HG03354 (cell line): ENCODE data around the gene HCAR2.
"Not testable (repeated sequence)": the region's sequence is repeated elsewhere in the genome, so short reads cannot be mapped to it uniquely, and the experiment has no call there.

Experiments used
- ATAC-seq: cut with Tn5 transposase; IDR thresholded peaks from one replicate; pipeline ENCODE4 v1.9.1; 2021; ENCODE audit warnings: mild to moderate bottlenecking; ENCODE audit not compliant: unreplicated experiment, poor library complexity, severe bottlenecking

The HCAR2 gene

GRCh38 chr12:122669397-122670070 is 33.6 kb downstream of the HCAR2 start:
- ATAC-seq, result no peak

DNA sequence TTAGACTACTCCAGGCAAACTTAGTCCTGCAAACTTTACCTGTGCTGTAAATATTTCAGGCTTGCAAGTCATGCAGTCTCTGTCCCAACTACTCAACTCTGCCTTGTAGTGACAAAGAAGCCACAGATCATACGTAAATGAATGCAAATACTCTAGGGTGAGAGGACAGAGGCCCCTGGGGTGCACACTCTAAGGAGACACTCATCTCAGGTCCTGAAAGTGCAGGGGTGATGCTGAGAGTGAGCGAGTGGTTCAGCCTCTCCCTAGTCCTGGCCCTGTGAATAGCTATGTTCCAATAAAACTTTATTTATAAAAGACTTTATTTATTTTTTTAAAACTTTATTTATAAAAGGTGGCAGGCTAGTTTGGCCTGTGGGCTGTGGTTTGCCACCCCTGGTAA is 34.9 kb downstream of the HCAR2 start:
- ATAC-seq, result no peak

DNA sequence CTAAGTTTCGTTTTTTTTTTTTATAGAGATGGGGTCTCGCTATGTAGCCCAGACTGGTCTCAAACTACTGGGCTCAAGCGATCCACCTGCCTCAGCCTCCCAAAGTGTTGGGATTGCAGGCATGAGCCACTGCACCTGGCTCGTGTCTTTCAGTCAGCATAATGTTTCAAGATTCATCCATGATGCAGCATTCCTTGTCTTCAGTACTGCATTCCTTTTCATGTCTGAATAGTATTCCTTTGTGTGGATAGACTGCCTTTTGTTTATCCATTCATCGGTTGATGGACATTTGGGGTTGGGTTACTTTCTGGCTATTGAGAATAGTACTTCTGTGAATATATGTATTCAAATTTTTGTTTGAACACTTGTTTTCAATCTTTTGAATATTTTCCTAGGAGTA is 37.4 kb downstream of the HCAR2 start:
- no peak for ATAC-seq

DNA sequence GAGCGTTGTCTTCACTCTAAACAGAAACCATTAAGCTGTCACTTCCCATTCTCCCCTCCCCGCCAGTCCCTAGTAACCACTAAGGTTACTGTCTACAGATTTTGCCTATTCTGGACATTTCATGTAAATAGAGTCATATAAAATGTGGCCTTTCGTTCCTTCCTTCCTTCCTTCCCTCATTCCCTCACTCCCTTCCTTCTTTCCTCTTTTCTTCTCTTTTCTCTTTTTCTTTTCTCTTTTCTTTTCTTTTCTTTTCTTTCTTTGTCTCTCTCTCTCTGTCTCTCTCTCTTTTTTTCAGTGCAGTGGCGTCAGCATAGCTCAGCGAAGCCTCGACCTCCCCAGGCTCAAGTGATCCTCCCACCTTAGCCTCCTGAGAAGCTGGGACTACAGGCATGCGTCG is 37.8 kb downstream of the HCAR2 start:
- ATAC-seq, result no peak

DNA sequence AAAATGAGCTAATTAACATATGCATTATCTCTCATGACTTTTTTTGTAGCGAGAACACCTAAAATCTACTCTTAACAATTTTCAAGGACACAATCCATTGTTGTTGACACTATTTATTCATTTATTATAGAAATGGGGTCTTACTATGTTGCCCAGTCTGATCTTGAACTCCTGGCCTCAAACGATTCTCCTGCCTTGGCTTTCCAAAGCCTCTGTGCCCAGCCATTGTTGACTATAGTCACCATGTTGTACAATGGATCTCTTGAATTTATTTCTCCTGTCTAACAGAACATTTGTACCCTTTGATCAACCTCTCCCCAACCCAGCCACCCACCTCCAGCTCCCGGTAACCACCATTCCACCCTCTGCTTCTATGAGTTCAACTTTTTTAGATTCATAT is 41.2 kb downstream of the HCAR2 start:
- no peak for ATAC-seq

DNA sequence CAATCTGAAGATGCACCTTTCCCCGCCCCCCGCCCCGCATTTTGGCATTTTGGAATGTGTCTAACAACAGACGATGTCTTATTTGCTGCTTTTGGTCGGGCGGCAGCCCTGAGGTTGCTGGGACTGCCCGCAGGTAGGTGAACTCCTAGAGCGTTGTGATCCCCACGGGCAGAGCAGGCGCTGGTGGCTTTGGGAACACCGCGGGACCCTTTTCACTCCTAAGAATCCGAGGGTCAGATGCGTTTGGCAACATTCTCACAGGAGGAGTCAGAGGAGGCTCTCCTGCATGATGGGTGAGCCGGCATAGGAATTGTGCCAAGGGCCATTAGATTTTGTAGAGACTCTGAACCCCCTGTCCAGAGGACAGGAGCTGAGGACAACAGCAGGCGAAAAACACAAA is 41.9 kb downstream of the HCAR2 start:
- no peak for ATAC-seq

DNA sequence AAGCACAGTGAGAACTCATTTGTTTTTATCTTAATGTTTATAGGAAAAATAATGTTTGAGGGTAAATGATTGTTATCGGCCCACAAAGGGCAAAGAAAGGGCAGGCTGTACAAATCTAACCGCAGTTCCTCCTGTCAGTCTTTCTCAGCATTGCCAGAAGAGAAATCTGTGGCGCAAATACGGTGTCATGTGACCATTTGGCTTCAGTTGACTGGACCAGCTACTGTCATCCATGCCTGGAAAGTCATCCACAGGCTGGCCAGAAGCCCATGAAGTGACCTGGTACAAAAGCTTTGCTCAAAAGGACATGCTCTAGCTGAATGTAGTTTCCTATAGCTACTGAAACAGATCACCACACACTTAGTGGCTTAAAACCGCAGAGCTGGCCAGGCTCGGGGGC is 43.6 kb downstream of the HCAR2 start:
- ATAC-seq, result no peak

- ATAC-seq, result no peak
These were observed 46.9 kb downstream of the HCAR2 start for GRCh38 chr12:122656298-122656697.

DNA sequence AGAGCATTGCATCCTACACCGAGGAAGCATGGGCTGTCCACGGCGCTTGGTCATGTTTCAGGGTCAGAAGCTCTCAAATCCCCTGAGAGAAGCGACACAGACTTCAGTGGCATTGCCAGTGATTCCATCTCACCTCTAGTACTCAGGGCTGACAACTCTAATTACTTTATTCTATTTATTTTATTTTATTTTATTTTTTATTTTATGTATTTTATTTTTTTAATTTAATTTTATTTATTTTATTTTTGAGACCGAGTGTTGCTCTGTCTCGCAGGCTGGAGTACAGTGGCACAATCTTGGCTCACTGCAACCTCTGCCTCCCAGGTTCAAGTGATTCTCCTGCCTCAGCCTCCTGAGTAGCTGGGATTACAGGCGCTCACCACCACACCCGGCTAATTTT is 49.9 kb downstream of the HCAR2 start:
- ATAC-seq, result not testable (repeated sequence)

GRCh38 chr12:122651520-122652224 is 51.5 kb downstream of the HCAR2 start:
- no peak for ATAC-seq
